ENCODE results near the gene ULK4.

Gene ULK4

DNA sequence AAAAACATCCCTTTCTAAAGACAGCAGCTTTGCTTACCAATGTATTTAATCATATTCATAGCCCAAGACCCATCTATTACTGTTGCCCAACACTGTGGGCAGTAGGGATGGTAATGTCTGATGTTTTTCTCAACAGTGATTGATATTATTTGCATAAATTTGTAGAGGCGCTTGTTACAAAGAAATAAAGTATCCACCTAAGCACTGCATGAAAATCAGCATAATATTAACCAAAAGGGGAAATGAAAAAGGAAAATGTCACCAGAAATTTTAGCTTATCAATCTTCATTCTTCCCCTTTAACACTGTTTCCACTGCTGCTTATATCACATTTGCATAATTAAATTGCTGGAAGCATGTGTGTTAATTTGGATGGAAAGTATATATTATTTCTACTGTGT lies 622.1 kb downstream of the ULK4 start:
- Histone ChIP-seq H3K36me3 (ENCODE audit: control insufficient read depth in 2 of 2, insufficient read depth in 2 of 2, low read length in 2 of 2) (no peaks in the 10 kb centered on the region), H3K27me3 (ENCODE audit: control insufficient read depth in 1 of 2, insufficient read depth in 2 of 2, low read length in 2 of 2) (no peaks in the 10 kb centered on the region), H3K4me1 (ENCODE audit: control insufficient read depth, insufficient read depth, low read length) (no peaks in the 10 kb centered on the region), H3K4me3 (ENCODE audit: low read length in 2 of 2) (no peak overlapping the region), H3K27ac (ENCODE audit: low read length) (no peak overlapping the region), H3K9ac (ENCODE audit: low read length in 2 of 2) (no peak overlapping the region), H3K9me3 (ENCODE audit: control insufficient read depth in 2 of 2, low read length in 2 of 2) (no peaks in the 10 kb centered on the region)

DNA sequence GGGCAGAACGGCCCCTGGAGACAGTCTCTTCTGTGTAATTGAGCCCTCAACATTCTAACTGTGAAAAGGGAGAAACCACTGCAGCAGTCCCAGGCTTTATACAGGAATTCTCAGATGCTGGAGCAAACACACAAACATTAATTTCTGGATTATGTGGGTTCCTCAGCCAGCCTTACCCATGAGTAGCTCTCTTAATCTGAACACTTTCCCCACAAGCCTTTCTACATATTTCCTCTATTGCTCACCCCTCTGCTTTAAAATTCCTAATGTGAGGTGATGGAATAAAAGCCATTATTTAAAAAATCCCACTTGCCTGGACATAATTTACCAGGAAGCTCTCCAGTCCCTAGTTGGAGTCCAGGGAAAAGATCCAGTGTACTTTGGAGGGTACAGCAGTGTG lies 623.6 kb downstream of the ULK4 start:
- H3K27ac ChIP-seq (ENCODE audit: low read length), result no peak overlapping the region
- H3K9ac ChIP-seq (ENCODE audit: low read length in 2 of 2), result no peak overlapping the region
- H3K9me3 ChIP-seq (ENCODE audit: control insufficient read depth in 2 of 2, low read length in 2 of 2), result no peaks in the 10 kb centered on the region
- no peaks in the 10 kb centered on the region for H3K27me3 ChIP-seq (ENCODE audit: control insufficient read depth in 1 of 2, insufficient read depth in 2 of 2, low read length in 2 of 2)
- no peaks in the 10 kb centered on the region for H3K4me1 ChIP-seq (ENCODE audit: control insufficient read depth, insufficient read depth, low read length)
- no peaks in the 10 kb centered on the region for H3K36me3 ChIP-seq (ENCODE audit: control insufficient read depth in 2 of 2, insufficient read depth in 2 of 2, low read length in 2 of 2)
- H3K4me3 ChIP-seq (ENCODE audit: low read length in 2 of 2), result no peak overlapping the region

GRCh38 chr3:41334426-41334825 lies 627.5 kb downstream of the ULK4 start:
- H3K4me1 ChIP-seq (ENCODE audit: control insufficient read depth, insufficient read depth, low read length), result no peaks in the 10 kb centered on the region
- H3K4me3 ChIP-seq (ENCODE audit: low read length in 2 of 2), result no peak overlapping the region
- H3K27me3 ChIP-seq (ENCODE audit: control insufficient read depth in 1 of 2, insufficient read depth in 2 of 2, low read length in 2 of 2), result no peaks in the 10 kb centered on the region
- H3K36me3 ChIP-seq (ENCODE audit: control insufficient read depth in 2 of 2, insufficient read depth in 2 of 2, low read length in 2 of 2), result no peaks in the 10 kb centered on the region
- H3K9me3 ChIP-seq (ENCODE audit: control insufficient read depth in 2 of 2, low read length in 2 of 2), result no peaks in the 10 kb centered on the region
- H3K9ac ChIP-seq (ENCODE audit: low read length in 2 of 2), result no peak overlapping the region
- no peak overlapping the region for H3K27ac ChIP-seq (ENCODE audit: low read length)

GRCh38 chr3:41331041-41331440 lies 630.9 kb downstream of the ULK4 start:
- Histone ChIP-seq H3K4me3 (ENCODE audit: low read length in 2 of 2) (no peak overlapping the region), H3K9ac (ENCODE audit: low read length in 2 of 2) (no peak overlapping the region), H3K36me3 (ENCODE audit: control insufficient read depth in 2 of 2, insufficient read depth in 2 of 2, low read length in 2 of 2) (no peaks in the 10 kb centered on the region), H3K9me3 (ENCODE audit: control insufficient read depth in 2 of 2, low read length in 2 of 2) (no peaks in the 10 kb centered on the region), H3K4me1 (ENCODE audit: control insufficient read depth, insufficient read depth, low read length) (no peaks in the 10 kb centered on the region), H3K27ac (ENCODE audit: low read length) (no peak overlapping the region), H3K27me3 (ENCODE audit: control insufficient read depth in 1 of 2, insufficient read depth in 2 of 2, low read length in 2 of 2) (no peaks in the 10 kb centered on the region)

- H3K4me1 ChIP-seq (ENCODE audit: control insufficient read depth, insufficient read depth, low read length), result no peaks in the 10 kb centered on the region
- H3K27me3 ChIP-seq (ENCODE audit: control insufficient read depth in 1 of 2, insufficient read depth in 2 of 2, low read length in 2 of 2), result no peaks in the 10 kb centered on the region
- H3K27ac ChIP-seq (ENCODE audit: low read length), result no peak overlapping the region
- no peaks in the 10 kb centered on the region for H3K9me3 ChIP-seq (ENCODE audit: control insufficient read depth in 2 of 2, low read length in 2 of 2)
- H3K36me3 ChIP-seq (ENCODE audit: control insufficient read depth in 2 of 2, insufficient read depth in 2 of 2, low read length in 2 of 2), result no peaks in the 10 kb centered on the region
- H3K9ac ChIP-seq (ENCODE audit: low read length in 2 of 2), result no peak overlapping the region
- H3K4me3 ChIP-seq (ENCODE audit: low read length in 2 of 2), result no peak overlapping the region
These were observed 631.4 kb downstream of the ULK4 start for GRCh38 chr3:41330465-41330864.

- no peaks in the 10 kb centered on the region for H3K27me3 ChIP-seq (ENCODE audit: control insufficient read depth in 1 of 2, insufficient read depth in 2 of 2, low read length in 2 of 2)
- H3K4me1 ChIP-seq (ENCODE audit: control insufficient read depth, insufficient read depth, low read length), result no peaks in the 10 kb centered on the region
- H3K27ac ChIP-seq (ENCODE audit: low read length), result no peak overlapping the region
- H3K9me3 ChIP-seq (ENCODE audit: control insufficient read depth in 2 of 2, low read length in 2 of 2), result no peaks in the 10 kb centered on the region
- H3K36me3 ChIP-seq (ENCODE audit: control insufficient read depth in 2 of 2, insufficient read depth in 2 of 2, low read length in 2 of 2), result no peaks in the 10 kb centered on the region
- H3K4me3 ChIP-seq (ENCODE audit: low read length in 2 of 2), result no peak overlapping the region
- no peak overlapping the region for H3K9ac ChIP-seq (ENCODE audit: low read length in 2 of 2)
These were observed 632.0 kb downstream of the ULK4 start for GRCh38 chr3:41329881-41330280.

DNA sequence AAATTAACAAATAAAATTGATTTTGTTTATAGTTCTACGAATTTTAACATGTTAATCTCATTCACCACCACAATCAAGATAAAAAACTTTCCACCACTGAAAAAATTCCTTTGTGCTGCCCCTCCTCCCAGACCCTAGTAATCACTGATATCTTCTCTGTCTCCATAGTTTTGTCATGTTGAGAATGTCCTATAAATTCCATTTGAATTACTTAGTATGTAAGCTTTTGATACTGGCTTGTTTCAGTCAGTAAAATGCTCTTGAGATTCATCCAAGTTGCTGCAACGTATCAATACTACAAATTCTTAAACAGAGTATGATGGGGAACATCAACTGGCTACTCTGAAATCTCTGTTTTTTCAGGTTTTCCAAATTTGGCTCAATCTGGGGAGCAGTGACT lies 633.0 kb downstream of the ULK4 start:
- no peaks in the 10 kb centered on the region for H3K27me3 ChIP-seq (ENCODE audit: control insufficient read depth in 1 of 2, insufficient read depth in 2 of 2, low read length in 2 of 2)
- no peaks in the 10 kb centered on the region for H3K36me3 ChIP-seq (ENCODE audit: control insufficient read depth in 2 of 2, insufficient read depth in 2 of 2, low read length in 2 of 2)
- no peaks in the 10 kb centered on the region for H3K9me3 ChIP-seq (ENCODE audit: control insufficient read depth in 2 of 2, low read length in 2 of 2)
- H3K27ac ChIP-seq (ENCODE audit: low read length), result no peak overlapping the region
- H3K4me3 ChIP-seq (ENCODE audit: low read length in 2 of 2), result no peak overlapping the region
- H3K9ac ChIP-seq (ENCODE audit: low read length in 2 of 2), result no peak overlapping the region
- no peaks in the 10 kb centered on the region for H3K4me1 ChIP-seq (ENCODE audit: control insufficient read depth, insufficient read depth, low read length)

DNA sequence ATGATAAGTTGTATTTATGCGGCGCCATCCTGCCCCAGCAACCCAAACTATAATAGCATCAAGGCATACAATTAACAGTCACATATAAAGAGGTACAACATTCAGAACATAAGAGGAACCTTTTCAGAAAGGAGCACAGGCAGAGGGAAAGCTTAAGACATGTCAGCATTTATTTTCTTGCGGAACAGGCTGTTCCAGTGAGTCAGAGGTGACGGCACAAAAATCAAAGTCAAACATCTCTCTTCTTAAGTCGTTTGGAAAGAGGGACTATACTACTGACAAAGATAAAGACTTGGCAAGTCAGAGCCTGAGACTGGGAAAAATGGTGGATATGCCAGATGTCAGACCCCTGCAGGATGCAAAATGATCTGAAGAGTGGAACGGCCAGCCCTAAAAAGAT lies 634.2 kb downstream of the ULK4 start:
- no peaks in the 10 kb centered on the region for H3K4me1 ChIP-seq (ENCODE audit: control insufficient read depth, insufficient read depth, low read length)
- H3K27me3 ChIP-seq (ENCODE audit: control insufficient read depth in 1 of 2, insufficient read depth in 2 of 2, low read length in 2 of 2), result no peaks in the 10 kb centered on the region

GRCh38 chr3:41324156-41324475 lies 637.8 kb downstream of the ULK4 start:
- Histone ChIP-seq H3K4me1 (ENCODE audit: control insufficient read depth, insufficient read depth, low read length) (no peaks in the 10 kb centered on the region), H3K36me3 (ENCODE audit: control insufficient read depth in 2 of 2, insufficient read depth in 2 of 2, low read length in 2 of 2) (no peaks in the 10 kb centered on the region), H3K27ac (ENCODE audit: low read length) (no peak overlapping the region), H3K27me3 (ENCODE audit: control insufficient read depth in 1 of 2, insufficient read depth in 2 of 2, low read length in 2 of 2) (no peaks in the 10 kb centered on the region), H3K9ac (ENCODE audit: low read length in 2 of 2) (no peak overlapping the region), H3K4me3 (ENCODE audit: low read length in 2 of 2) (no peak overlapping the region), H3K9me3 (ENCODE audit: control insufficient read depth in 2 of 2, low read length in 2 of 2) (no peaks in the 10 kb centered on the region)

More for the DNA sequence above, 634.2 kb downstream of the ULK4 start:
- Histone ChIP-seq H3K9ac (ENCODE audit: low read length in 2 of 2) (no peak overlapping the region), H3K27ac (ENCODE audit: low read length) (no peak overlapping the region), H3K4me3 (ENCODE audit: low read length in 2 of 2) (no peak overlapping the region), H3K36me3 (ENCODE audit: control insufficient read depth in 2 of 2, insufficient read depth in 2 of 2, low read length in 2 of 2) (no peaks in the 10 kb centered on the region), H3K9me3 (ENCODE audit: control insufficient read depth in 2 of 2, low read length in 2 of 2) (no peaks in the 10 kb centered on the region)

GRCh38 chr3:41323467-41324155 lies 638.3 kb downstream of the ULK4 start:
- no peak overlapping the region for H3K27ac ChIP-seq (ENCODE audit: low read length)

GRCh38 chr3:41321642-41321980 lies 640.3 kb downstream of the ULK4 start:
- Histone ChIP-seq H3K4me3 (ENCODE audit: low read length in 2 of 2) (no peak overlapping the region), H3K36me3 (ENCODE audit: control insufficient read depth in 2 of 2, insufficient read depth in 2 of 2, low read length in 2 of 2) (no peaks in the 10 kb centered on the region), H3K9me3 (ENCODE audit: control insufficient read depth in 2 of 2, low read length in 2 of 2) (no peaks in the 10 kb centered on the region), H3K9ac (ENCODE audit: low read length in 2 of 2) (no peak overlapping the region), H3K27me3 (ENCODE audit: control insufficient read depth in 1 of 2, insufficient read depth in 2 of 2, low read length in 2 of 2) (no peaks in the 10 kb centered on the region), H3K4me1 (ENCODE audit: control insufficient read depth, insufficient read depth, low read length) (no peaks in the 10 kb centered on the region), H3K27ac (ENCODE audit: low read length) (no peak overlapping the region)

More at GRCh38 chr3:41323467-41324155, 638.3 kb downstream of the ULK4 start:
- H3K27me3 ChIP-seq (ENCODE audit: control insufficient read depth in 1 of 2, insufficient read depth in 2 of 2, low read length in 2 of 2), result no peaks in the 10 kb centered on the region
- H3K36me3 ChIP-seq (ENCODE audit: control insufficient read depth in 2 of 2, insufficient read depth in 2 of 2, low read length in 2 of 2), result no peaks in the 10 kb centered on the region
- no peak overlapping the region for H3K4me3 ChIP-seq (ENCODE audit: low read length in 2 of 2)
- no peak overlapping the region for H3K9ac ChIP-seq (ENCODE audit: low read length in 2 of 2)
- H3K9me3 ChIP-seq (ENCODE audit: control insufficient read depth in 2 of 2, low read length in 2 of 2), result no peaks in the 10 kb centered on the region
- no peaks in the 10 kb centered on the region for H3K4me1 ChIP-seq (ENCODE audit: control insufficient read depth, insufficient read depth, low read length)

Data from stomach smooth muscle (tissue), 2 donors.